HEK293 (cell line): ENCODE data around the gene EVL.

Experiments
- CTCF ChIA-PET: fragments of 350-600 bp; formaldehyde crosslinking; extraction: SDS; loops from one replicate; lab custom pipeline; 2021; ENCODE audit warnings: antibody characterized with exemption; lab: Yijun Ruan, JAX
- POLR2A ChIA-PET: fragments of 300-600 bp; formaldehyde crosslinking; extraction: SDS; loops from one replicate; lab custom pipeline; 2020; ENCODE audit warnings: antibody characterized with exemption, inconsistent platforms; lab: Yijun Ruan, JAX
- H3K27ac ChIP-seq: fragments of 200-500 bp; sonication (Bioruptor generic); 2 replicates; pipeline ENCODE4 v1.5.1; 2014; ENCODE audit warnings: low read depth, low read length, control low read depth, inconsistent platforms; ENCODE audit errors: extremely low read depth
- H3K36me3 ChIP-seq, 2 experiments: fragments of 200-500 bp in 1 of 2; sonication (Bioruptor generic) in 1 of 2; 1 replicate in 1 of 2; 2 replicates in 1 of 2; pipeline ENCODE4 v1.5.1; 2014 to 2017; ENCODE audit warnings: inconsistent platforms in 2 of 2, low read length in 2 of 2; ENCODE audit not compliant: control insufficient read depth in 2 of 2, insufficient read depth in 1 of 2
- H3K4me1 ChIP-seq: fragments of 200-500 bp; sonication (Bioruptor generic); 2 replicates; pipeline ENCODE4 v1.5.1; 2014; ENCODE audit warnings: mild to moderate bottlenecking, low read length, inconsistent platforms; ENCODE audit not compliant: control insufficient read depth, insufficient read depth
- H3K4me3 ChIP-seq: 2 replicates; pipeline ENCODE4 v1.5.1; 2011; ENCODE audit warnings: low read depth, mild to moderate bottlenecking, control low read depth, low read length, moderate library complexity
- H3K9me3 ChIP-seq: fragments of 200-500 bp; sonication (Bioruptor generic); 2 replicates; pipeline ENCODE4 v1.5.1; 2014; ENCODE audit warnings: low read depth, low read length, inconsistent platforms; ENCODE audit not compliant: control insufficient read depth, insufficient read depth
- BCL6B ChIP-seq: fragments of 450-650 bp; formaldehyde crosslinking; IDR thresholded peaks from 2 replicates; pipeline ENCODE4 v1.5.1; 2017; ENCODE audit warnings: missing biosample characterization, missing genetic modification characterization
- GFI1B ChIP-seq: fragments of 450-650 bp; formaldehyde crosslinking; IDR thresholded peaks from 2 replicates; pipeline ENCODE4 v1.5.1; 2016; ENCODE audit warnings: missing biosample characterization, missing genetic modification characterization
- KLF9 ChIP-seq: fragments of 450-650 bp; formaldehyde crosslinking; IDR thresholded peaks from 2 replicates; pipeline ENCODE4 v1.5.1; 2016; ENCODE audit warnings: missing biosample characterization, missing genetic modification characterization, low read depth
- MZF1 ChIP-seq: fragments of 450-650 bp; formaldehyde crosslinking; IDR thresholded peaks from 2 replicates; pipeline ENCODE4 v1.5.1; 2017; ENCODE audit warnings: missing biosample characterization, missing genetic modification characterization, borderline replicate concordance
- OVOL3 ChIP-seq: fragments of 450-650 bp; formaldehyde crosslinking; IDR thresholded peaks from 2 replicates; pipeline ENCODE4 v1.5.1; 2016; ENCODE audit warnings: missing biosample characterization, missing genetic modification characterization
- PRDM6 ChIP-seq: fragments of 450-650 bp; formaldehyde crosslinking; IDR thresholded peaks from 2 replicates; pipeline ENCODE4 v1.5.1; 2017; ENCODE audit warnings: missing biosample characterization, missing genetic modification characterization
- ZFP37 ChIP-seq: fragments of 450-650 bp; formaldehyde crosslinking; IDR thresholded peaks from 2 replicates; pipeline ENCODE4 v1.5.1; 2016; ENCODE audit warnings: missing biosample characterization, missing genetic modification characterization
- ZIC2 ChIP-seq: fragments of 450-650 bp; formaldehyde crosslinking; IDR thresholded peaks from 2 replicates; pipeline ENCODE4 v1.5.1; 2016; ENCODE audit warnings: missing biosample characterization, missing genetic modification characterization
- ZNF223 ChIP-seq: fragments of 450-650 bp; formaldehyde crosslinking; IDR thresholded peaks from 2 replicates; pipeline ENCODE4 v1.5.1; 2016; ENCODE audit warnings: missing biosample characterization, missing genetic modification characterization
- ZNF23 ChIP-seq: fragments of 450-650 bp; formaldehyde crosslinking; IDR thresholded peaks from 2 replicates; pipeline ENCODE4 v1.5.1; 2016; ENCODE audit warnings: missing biosample characterization, missing genetic modification characterization, borderline replicate concordance
- ZNF239 ChIP-seq: fragments of 450-650 bp; formaldehyde crosslinking; IDR thresholded peaks from 2 replicates; pipeline ENCODE4 v1.5.1; 2016; ENCODE audit warnings: missing biosample characterization, missing genetic modification characterization
- ZNF280D ChIP-seq: fragments of 450-650 bp; formaldehyde crosslinking; IDR thresholded peaks from 2 replicates; pipeline ENCODE4 v1.5.1; 2016; ENCODE audit warnings: missing biosample characterization, missing genetic modification characterization
- ZNF324 ChIP-seq: fragments of 450-650 bp; formaldehyde crosslinking; IDR thresholded peaks from 2 replicates; pipeline ENCODE4 v1.5.1; 2016; ENCODE audit warnings: missing biosample characterization, missing genetic modification characterization
- ZNF416 ChIP-seq: fragments of 450-650 bp; formaldehyde crosslinking; IDR thresholded peaks from 2 replicates; pipeline ENCODE4 v1.5.1; 2016; ENCODE audit warnings: missing biosample characterization, missing genetic modification characterization
- ZNF473 ChIP-seq: fragments of 450-650 bp; formaldehyde crosslinking; IDR thresholded peaks from 2 replicates; pipeline ENCODE4 v1.5.1; 2017; ENCODE audit warnings: missing biosample characterization, missing genetic modification characterization
- ZNF544 ChIP-seq: fragments of 450-650 bp; formaldehyde crosslinking; IDR thresholded peaks from 2 replicates; pipeline ENCODE4 v1.5.0; 2017; ENCODE audit warnings: missing biosample characterization, missing genetic modification characterization
- ZNF561 ChIP-seq: fragments of 450-650 bp; IDR thresholded peaks from 2 replicates; pipeline ENCODE4 v1.5.1; 2018; ENCODE audit warnings: missing biosample characterization, missing genetic modification characterization, borderline replicate concordance
- ZNF658 ChIP-seq: fragments of 450-650 bp; formaldehyde crosslinking; IDR thresholded peaks from 2 replicates; pipeline ENCODE4; 2016; ENCODE audit warnings: missing biosample characterization, missing genetic modification characterization
- ZNF792 ChIP-seq: fragments of 450-650 bp; formaldehyde crosslinking; IDR thresholded peaks from 2 replicates; pipeline ENCODE4 v1.5.1; 2016; ENCODE audit warnings: missing biosample characterization, missing genetic modification characterization
- ZSCAN16 ChIP-seq: fragments of 450-650 bp; formaldehyde crosslinking; IDR thresholded peaks from 2 replicates; pipeline ENCODE4 v1.5.1; 2016; ENCODE audit warnings: missing biosample characterization, missing genetic modification characterization

EVL gene

GRCh38 chr14:100132903-100133510 is 67.8 kb downstream of the EVL start:
- CTCF ChIA-PET = no interaction called here
- no peak overlapping the region for H3K27ac ChIP-seq
- H3K9me3 ChIP-seq = no peaks in the 10 kb centered on the region
- H3K4me1 ChIP-seq = no peaks in the 10 kb centered on the region
- no peak overlapping the region for H3K4me3 ChIP-seq
- TF ChIP-seq ZSCAN16 = no peak
- TF ChIP-seq ZIC2 (tag by site-specific recombination) = peak; percentile 98
- TF ChIP-seq ZNF23 (tag by site-specific recombination) = no peak
- TF ChIP-seq, all 188 proteins: peak for 1
- POLR2A ChIA-PET = no interaction called here
- H3K36me3 ChIP-seq = peaks cover 0 to 69% of the 10 kb centered on the region in 2 experiments; a peak in 2 of 3 replicates

DNA sequence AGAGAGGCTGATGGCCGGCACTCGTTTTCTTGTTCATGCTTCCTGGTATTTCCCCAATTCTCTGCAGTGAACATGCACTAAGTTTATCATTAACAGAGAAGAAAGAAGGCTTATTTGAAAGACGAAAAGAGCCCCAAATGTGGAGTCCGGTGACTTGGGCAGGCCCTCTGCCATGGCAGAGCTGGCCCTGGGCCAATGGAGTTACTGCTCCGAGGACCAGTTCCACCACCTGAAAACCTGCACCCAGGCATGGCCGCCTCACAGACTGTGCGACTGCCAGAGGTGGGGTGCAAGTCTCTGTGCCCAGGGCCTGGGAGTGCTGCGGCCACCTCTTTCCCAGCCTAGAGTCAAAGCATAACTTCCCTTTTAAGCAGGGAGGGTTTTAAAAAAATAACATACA is 69.4 kb downstream of the EVL start:
- Histone ChIP-seq H3K9me3 (no peaks in the 10 kb centered on the region), H3K36me3 (peaks cover 0 to 66% of the 10 kb centered on the region in 2 experiments; a peak in 2 of 3 replicates), H3K4me1 (no peaks in the 10 kb centered on the region), H3K4me3 (no peak overlapping the region), H3K27ac (no peak overlapping the region)
- ChIA-PET CTCF (interaction anchor here (0.9 kb wide), 1 partner anchor 20 kb away, joined by 3 read pairs; no protein-coding TSS in a partner anchor), POLR2A (no interaction called here)
- TF ChIP-seq KLF9 (tag by site-specific recombination) (no peak), ZNF792 (tag by site-specific recombination) (no peak), ZNF561 (tag by site-specific recombination) (no peak), BCL6B (tag by site-specific recombination) (no peak), OVOL3 (tag by site-specific recombination) (no peak)

GRCh38 chr14:100135073-100135472 is 69.9 kb downstream of the EVL start:
- H3K36me3 ChIP-seq = peaks cover 0 to 61% of the 10 kb centered on the region in 2 experiments; a peak in 2 of 3 replicates
- ChIA-PET POLR2A (no interaction called here), CTCF (interaction anchor here (0.9 kb wide), 1 partner anchor 20 kb away, joined by 3 read pairs; no protein-coding TSS in a partner anchor)
- no peak overlapping the region for H3K27ac ChIP-seq
- H3K9me3 ChIP-seq = no peaks in the 10 kb centered on the region
- no peak overlapping the region for H3K4me3 ChIP-seq
- H3K4me1 ChIP-seq = no peaks in the 10 kb centered on the region
- no peak for TF ChIP-seq ZNF416 (tag by site-specific recombination)
- TF ChIP-seq BCL6B (tag by site-specific recombination) = no peak
- no peak for TF ChIP-seq ZNF473 (tag by site-specific recombination)
- no peak for TF ChIP-seq ZNF324 (tag by site-specific recombination)
- no peak for TF ChIP-seq ZNF223 (tag by site-specific recombination)
- TF ChIP-seq ZNF239 (tag by site-specific recombination) = no peak
- no peak for TF ChIP-seq ZNF658 (tag by site-specific recombination)
- TF ChIP-seq ZNF280D (tag by site-specific recombination) = no peak
- TF ChIP-seq MZF1 (tag by site-specific recombination) = no peak
- no peak for TF ChIP-seq ZNF544 (tag by site-specific recombination)
- no peak for TF ChIP-seq ZFP37 (tag by site-specific recombination)
- TF ChIP-seq GFI1B (tag by site-specific recombination) = no peak
- no peak for TF ChIP-seq PRDM6 (tag by site-specific recombination)
